ENCODE results near the gene RNF207.

DNA sequence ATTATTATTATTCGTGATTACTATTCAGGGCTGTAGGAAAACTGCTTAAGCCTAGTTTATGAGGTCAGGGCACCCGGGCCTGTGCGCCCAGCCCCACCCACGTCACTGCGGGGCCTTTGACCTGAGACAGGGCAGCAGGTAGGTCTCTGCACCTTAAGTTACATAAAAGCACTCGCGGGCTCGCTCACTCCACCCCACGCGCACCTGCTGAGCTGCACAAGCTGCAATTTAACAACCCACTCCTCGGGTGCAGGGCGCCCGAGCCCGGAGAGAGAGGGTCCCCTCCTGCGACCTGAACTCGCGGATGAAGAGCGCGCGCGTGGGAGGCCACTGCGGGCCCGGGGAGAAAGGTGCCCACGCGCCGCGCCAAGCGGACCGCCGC is 29.4 kb downstream of the RNF207 start:
- TF ChIP-seq, protein P1, sequence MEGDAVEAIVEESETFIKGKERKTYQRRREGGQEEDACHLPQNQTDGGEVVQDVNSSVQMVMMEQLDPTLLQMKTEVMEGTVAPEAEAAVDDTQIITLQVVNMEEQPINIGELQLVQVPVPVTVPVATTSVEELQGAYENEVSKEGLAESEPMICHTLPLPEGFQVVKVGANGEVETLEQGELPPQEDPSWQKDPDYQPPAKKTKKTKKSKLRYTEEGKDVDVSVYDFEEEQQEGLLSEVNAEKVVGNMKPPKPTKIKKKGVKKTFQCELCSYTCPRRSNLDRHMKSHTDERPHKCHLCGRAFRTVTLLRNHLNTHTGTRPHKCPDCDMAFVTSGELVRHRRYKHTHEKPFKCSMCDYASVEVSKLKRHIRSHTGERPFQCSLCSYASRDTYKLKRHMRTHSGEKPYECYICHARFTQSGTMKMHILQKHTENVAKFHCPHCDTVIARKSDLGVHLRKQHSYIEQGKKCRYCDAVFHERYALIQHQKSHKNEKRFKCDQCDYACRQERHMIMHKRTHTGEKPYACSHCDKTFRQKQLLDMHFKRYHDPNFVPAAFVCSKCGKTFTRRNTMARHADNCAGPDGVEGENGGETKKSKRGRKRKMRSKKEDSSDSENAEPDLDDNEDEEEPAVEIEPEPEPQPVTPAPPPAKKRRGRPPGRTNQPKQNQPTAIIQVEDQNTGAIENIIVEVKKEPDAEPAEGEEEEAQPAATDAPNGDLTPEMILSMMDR (IDR thresholded peaks at IDR 0.05) = no peak
- TF ChIP-seq POLR2A (IDR thresholded peaks at IDR 0.05) = peak in 1 of 2 donors; percentile 56
